Duodenal mucosa (tissue), 2 donors: ENCODE measurements around the gene RCCD1.

Experiments used
- H3K27ac ChIP-seq: one replicate; pipeline ENCODE4 v1.7.0; 2013; ENCODE audit warnings: low read depth, low read length
- H3K27me3 ChIP-seq, 2 donors: one replicate each; pipeline ENCODE4 v1.7.0; 2013; ENCODE audit warnings: low read length in 2 of 2, control low read depth in 1 of 2; ENCODE audit not compliant: insufficient read depth in 2 of 2, control insufficient read depth in 1 of 2
- H3K36me3 ChIP-seq, 2 donors: one replicate each; pipeline ENCODE4 v1.7.0; 2013; ENCODE audit warnings: low read length in 2 of 2, control low read depth in 1 of 2; ENCODE audit not compliant: insufficient read depth in 2 of 2, control insufficient read depth in 1 of 2
- H3K4me1 ChIP-seq, 2 donors: one replicate each; pipeline ENCODE4 v1.7.0; 2013; ENCODE audit warnings: low read length in 2 of 2, control low read depth in 1 of 2; ENCODE audit not compliant: insufficient read depth in 2 of 2, control insufficient read depth in 1 of 2
- H3K4me3 ChIP-seq, 2 donors: one replicate each; pipeline ENCODE4 v1.7.0; 2013; ENCODE audit warnings: low read length in 2 of 2, low read depth in 1 of 2
- H3K9ac ChIP-seq, 2 donors: one replicate each; pipeline ENCODE4 v1.7.0; 2013; ENCODE audit warnings: low read length in 2 of 2, low read depth in 1 of 2
- H3K9me3 ChIP-seq, 2 donors: one replicate each; pipeline ENCODE4 v1.7.0; 2013; ENCODE audit warnings: low read length in 2 of 2, control low read depth in 1 of 2; ENCODE audit not compliant: control insufficient read depth in 1 of 2

The RCCD1 gene

DNA sequence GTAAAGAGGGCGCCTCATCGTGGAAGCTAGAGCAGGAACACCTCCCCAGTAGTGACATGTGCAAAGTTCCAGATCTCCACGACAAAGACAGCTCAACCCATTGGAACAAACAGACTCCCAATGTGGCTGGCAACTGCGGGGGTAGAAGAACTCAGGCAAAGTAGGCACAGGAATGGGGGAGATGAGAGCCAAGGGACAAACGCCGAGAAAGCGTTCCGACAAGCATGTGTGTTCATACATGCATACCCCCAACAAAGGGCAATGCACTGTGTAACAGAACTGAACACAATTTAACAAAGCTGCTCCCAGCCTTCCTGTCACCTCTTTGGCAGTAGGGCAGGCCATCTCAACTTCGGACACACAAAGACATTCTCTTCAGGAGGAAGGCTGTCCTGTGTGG is 11.6 kb downstream of the RCCD1 start:
- Histone ChIP-seq H3K9me3 (no peaks in the 10 kb centered on the region), H3K27me3 (no peaks in the 10 kb centered on the region), H3K4me3 (no peak overlapping the region), H3K4me1 (no peaks in the 10 kb centered on the region), H3K36me3 (peaks cover 24 to 75% of the 10 kb centered on the region in 2 donors), H3K27ac (no peak overlapping the region), H3K9ac (no peak overlapping the region)

DNA sequence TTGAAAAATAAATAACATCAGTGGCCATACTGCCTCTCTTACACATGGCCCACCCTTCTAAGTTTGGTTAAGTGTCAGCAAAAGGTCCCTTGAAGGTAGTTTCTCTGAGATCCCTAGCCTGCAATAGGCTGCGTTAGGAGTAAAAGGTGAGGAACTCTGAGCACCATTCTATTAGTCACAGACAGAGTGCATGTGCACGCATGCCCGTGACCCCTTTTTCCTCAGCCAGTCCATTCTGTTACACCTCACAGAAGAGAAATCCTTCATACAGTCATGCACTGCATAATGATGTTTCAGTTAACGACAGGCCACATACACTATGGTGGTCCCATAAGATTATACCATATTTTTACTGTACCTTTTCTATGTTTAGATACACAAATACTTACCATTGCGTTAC is 12.5 kb downstream of the RCCD1 start:
- H3K36me3 ChIP-seq: peaks cover 15 to 65% of the 10 kb centered on the region in 2 donors
- H3K4me3 ChIP-seq: no peak overlapping the region
- H3K9ac ChIP-seq: no peak overlapping the region
- H3K27ac ChIP-seq: no peak overlapping the region
- no peaks in the 10 kb centered on the region for H3K4me1 ChIP-seq
- no peaks in the 10 kb centered on the region for H3K27me3 ChIP-seq
- H3K9me3 ChIP-seq: no peaks in the 10 kb centered on the region

DNA sequence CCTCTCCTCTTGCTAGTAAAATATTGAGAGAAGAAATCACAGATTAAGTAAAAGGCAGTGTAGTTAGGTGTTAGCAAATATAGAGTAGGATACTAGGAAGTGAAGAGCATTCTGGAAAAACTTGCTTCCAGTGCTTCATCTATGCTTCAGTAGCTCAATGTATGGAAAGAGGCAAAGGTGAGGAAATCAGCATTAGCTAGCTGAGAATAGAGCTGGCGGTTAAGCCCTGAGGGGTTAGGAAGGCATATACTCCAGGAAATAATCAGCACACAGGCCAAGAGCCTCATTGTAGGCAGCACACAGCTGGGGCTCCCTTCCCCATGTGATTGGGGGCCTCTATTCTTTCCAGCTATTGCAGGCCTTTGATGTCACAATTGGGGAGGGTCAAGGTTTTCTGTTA is 13.8 kb downstream of the RCCD1 start:
- Histone ChIP-seq H3K4me3 (no peak overlapping the region), H3K9ac (no peak overlapping the region), H3K27me3 (no peaks in the 10 kb centered on the region), H3K36me3 (peaks cover 12 to 64% of the 10 kb centered on the region in 2 donors), H3K4me1 (no peaks in the 10 kb centered on the region), H3K9me3 (no peaks in the 10 kb centered on the region), H3K27ac (no peak overlapping the region)

DNA sequence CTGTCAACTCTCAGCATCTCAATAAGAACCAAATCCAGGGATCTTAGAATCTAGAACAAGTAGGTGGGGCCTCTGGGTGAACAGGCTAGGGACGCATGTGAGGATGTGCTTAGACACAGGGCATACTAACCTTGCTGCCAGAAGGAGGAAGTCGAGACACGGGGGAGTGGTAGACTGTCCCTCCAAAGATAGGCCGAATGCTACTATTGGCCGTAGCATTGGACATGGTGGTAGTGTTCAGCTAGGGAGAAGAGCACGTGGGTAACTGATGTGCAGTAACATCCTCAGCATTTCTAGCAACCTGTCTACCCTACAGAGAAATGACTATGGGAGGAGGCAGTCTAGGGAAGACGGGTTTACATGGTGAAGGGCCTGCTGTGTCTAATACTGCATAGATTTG is 15.6 kb downstream of the RCCD1 start:
- no peaks in the 10 kb centered on the region for H3K9me3 ChIP-seq
- H3K27ac ChIP-seq: no peak overlapping the region
- no peak overlapping the region for H3K9ac ChIP-seq
- no peaks in the 10 kb centered on the region for H3K27me3 ChIP-seq
- H3K4me3 ChIP-seq: no peak overlapping the region
- peaks cover 12 to 65% of the 10 kb centered on the region in 2 donors for H3K36me3 ChIP-seq
- no peaks in the 10 kb centered on the region for H3K4me1 ChIP-seq

DNA sequence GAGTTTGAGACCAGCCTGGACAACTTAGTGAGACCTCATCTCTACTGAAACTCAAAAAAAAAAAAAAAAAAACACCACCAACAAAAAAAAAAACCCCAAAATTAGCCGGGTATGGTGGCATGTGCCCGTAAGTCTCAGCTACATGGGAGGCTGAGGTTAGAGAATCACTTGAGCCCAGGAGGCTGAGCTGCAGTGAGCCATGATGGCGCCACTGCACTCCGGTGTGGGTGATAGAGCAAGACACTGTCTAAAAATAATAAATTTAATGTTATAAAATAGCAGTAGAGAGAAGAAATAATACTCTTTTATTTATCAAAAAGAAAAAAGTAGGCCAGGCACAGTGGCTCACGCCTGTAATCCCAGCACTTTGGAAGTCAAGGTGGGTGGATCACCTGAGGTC is 17.4 kb downstream of the RCCD1 start:
- H3K9me3 ChIP-seq: no peaks in the 10 kb centered on the region
- H3K27me3 ChIP-seq: no peaks in the 10 kb centered on the region
- no peak overlapping the region for H3K4me3 ChIP-seq
- H3K36me3 ChIP-seq: peaks cover 9 to 51% of the 10 kb centered on the region in 2 donors
- no peak overlapping the region for H3K9ac ChIP-seq
- no peak overlapping the region for H3K27ac ChIP-seq
- H3K4me1 ChIP-seq: no peaks in the 10 kb centered on the region

DNA sequence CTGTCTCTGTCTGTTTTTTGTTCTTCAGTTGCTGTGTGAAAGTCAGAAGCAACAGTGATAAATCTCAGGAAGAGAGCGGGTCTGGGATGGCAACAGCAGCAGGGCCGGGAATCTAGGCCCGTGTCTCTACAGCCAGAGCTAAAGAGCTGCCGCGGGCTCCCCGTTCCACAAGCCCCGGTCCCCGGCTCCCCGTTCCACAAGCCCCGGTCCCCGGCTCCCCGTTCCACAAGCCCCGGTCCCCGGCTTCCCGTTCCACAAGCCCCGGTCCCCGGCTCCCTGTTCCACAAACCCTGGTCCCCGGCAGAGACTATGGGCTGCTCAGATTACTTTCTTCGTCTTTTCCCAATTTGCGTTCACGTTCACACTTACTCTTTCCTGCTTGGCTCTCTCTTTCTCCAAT is 19.5 kb downstream of the RCCD1 start:
- Histone ChIP-seq H3K9me3 (no peaks in the 10 kb centered on the region), H3K4me3 (no peak overlapping the region), H3K9ac (no peak overlapping the region), H3K27me3 (no peaks in the 10 kb centered on the region), H3K27ac (no peak overlapping the region), H3K36me3 (peaks cover 4 to 33% of the 10 kb centered on the region in 2 donors), H3K4me1 (no peaks in the 10 kb centered on the region)

DNA sequence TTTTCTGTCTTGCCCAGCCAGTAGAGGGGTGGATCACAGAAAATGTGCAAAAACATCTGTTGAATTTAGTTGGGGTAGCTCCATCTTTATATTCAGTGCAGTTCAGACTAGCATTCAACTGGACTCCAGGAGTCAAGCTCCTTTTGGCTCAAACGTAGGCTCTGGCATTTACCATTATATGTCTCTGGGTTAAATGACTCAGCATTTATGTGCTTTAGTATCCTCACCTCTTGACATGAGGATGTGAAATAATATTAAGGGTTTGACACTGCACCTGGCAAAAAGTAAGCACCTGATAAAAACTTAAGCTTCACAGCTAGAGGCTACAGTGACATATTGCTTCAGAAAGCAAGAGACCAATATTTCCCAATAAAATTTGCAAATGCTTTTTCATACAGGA is 24.9 kb downstream of the RCCD1 start:
- no peak overlapping the region for H3K4me3 ChIP-seq
- peaks cover 0 to 36% of the 10 kb centered on the region in 2 donors for H3K36me3 ChIP-seq
- no peaks in the 10 kb centered on the region for H3K4me1 ChIP-seq
- H3K9me3 ChIP-seq: no peaks in the 10 kb centered on the region
- no peaks in the 10 kb centered on the region for H3K27me3 ChIP-seq
- no peak overlapping the region for H3K9ac ChIP-seq
- no peak overlapping the region for H3K27ac ChIP-seq

DNA sequence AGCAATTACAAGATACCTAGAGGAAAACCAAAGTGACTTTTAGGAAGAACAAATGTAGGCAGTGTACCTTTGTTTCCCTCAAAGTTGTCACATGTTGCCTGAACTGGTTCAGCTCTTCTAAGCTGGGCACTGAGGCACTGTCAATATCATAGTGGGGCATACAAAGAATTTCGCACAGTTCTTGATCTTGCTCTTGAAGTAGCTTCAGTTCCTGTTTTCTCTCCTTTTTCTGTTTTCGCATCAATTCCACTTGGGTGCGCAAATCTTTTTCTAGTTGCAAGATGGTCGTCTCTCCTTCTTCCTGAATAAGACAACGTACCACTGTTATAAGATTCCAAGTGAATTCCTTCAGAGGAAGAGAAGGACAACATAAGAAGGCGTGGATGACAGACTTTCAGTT is 27.0 kb downstream of the RCCD1 start:
- Histone ChIP-seq H3K4me3 (no peak overlapping the region), H3K27me3 (no peaks in the 10 kb centered on the region), H3K9ac (no peak overlapping the region), H3K36me3 (peaks cover 0 to 35% of the 10 kb centered on the region in 2 donors), H3K4me1 (no peaks in the 10 kb centered on the region), H3K9me3 (no peaks in the 10 kb centered on the region), H3K27ac (no peak overlapping the region)

DNA sequence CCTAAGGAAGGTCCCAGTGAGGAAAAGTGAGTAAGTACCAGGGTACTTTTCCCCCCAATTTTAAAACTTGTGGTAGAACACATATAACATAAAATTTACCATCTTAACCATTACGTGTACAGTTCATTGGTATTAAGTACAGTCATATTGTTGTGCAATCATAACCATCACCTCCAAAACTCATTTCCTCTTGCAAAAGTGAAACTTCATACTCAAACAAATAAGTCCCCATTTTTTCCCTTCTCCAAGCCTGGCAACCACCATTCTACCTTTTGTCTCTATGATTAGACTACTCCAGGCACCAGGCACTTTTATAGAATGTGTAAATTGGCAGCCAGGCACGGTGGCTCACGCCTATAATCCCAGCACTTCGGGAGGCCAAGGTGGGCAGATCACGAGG is 27.5 kb downstream of the RCCD1 start:
- Histone ChIP-seq H3K9me3 (no peaks in the 10 kb centered on the region), H3K27ac (no peak overlapping the region), H3K4me3 (no peak overlapping the region), H3K9ac (no peak overlapping the region), H3K36me3 (peaks cover 0 to 35% of the 10 kb centered on the region in 2 donors), H3K4me1 (no peaks in the 10 kb centered on the region), H3K27me3 (no peaks in the 10 kb centered on the region)

DNA sequence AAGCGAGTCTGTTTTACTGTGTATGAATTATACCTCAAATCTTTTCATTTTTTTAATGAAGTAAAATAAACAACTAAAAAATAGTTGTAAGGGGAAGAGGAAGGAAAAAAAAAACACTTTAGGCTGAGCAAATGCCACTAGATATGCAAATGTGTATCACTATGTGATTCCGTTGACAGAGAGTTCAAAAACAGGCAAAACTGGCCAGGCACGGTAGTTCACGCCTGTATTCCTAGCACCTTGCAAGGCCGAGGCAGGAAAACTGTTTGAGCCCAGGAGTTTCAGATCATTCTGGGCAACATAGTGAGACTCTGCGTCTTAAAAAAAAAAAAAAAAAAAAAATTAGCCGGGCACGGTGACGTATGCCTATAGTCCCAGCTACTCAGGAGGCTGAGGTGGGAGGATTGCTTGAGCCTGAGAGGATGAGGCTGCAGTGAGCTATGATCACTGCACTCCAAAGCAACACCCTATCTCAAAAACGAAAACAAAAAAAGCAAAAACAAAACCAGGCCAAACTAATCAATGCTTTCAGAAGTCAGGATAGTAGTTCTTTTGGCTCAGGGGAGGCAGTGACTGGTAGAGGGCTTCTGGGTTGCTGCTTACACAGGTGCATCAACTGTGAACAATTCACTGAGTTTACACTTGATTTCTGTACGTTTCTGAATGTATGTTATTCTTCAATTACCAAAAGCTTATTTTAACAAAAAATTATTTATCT is 32.3 kb downstream of the RCCD1 start:
- H3K9ac ChIP-seq: no peak overlapping the region
- H3K4me3 ChIP-seq: no peak overlapping the region
- no peak overlapping the region for H3K27ac ChIP-seq

More for the DNA sequence above, 32.3 kb downstream of the RCCD1 start:
- Histone ChIP-seq H3K9me3 (no peaks in the 10 kb centered on the region), H3K27me3 (no peaks in the 10 kb centered on the region), H3K36me3 (peaks cover 0 to 15% of the 10 kb centered on the region in 2 donors), H3K4me1 (peaks cover 7% of the 10 kb centered on the region in 2 donors)
